GM19239 (cell line): ENCODE results near the gene CNTN5.
"Not testable (repeated sequence)": the region's sequence is repeated elsewhere in the genome, so short reads cannot be mapped to it uniquely, and the experiment has no call there.

Experiments
- DNase-seq: peaks from one replicate; pipeline ENCODE4 v3.0.0; 2011; ENCODE audit warnings: low spot score; ENCODE audit not compliant: insufficient read length
- FAIRE-seq: peaks from 2 replicates; lab custom pipeline; 2011; peaks lifted over from hg19 to GRCh38; lab: Jason Lieb, UNC

The CNTN5 gene

GRCh38 chr11:100221791-100222190, 1201.0 kb downstream of the CNTN5 start:
- no peak for DNase-seq
- no peak for FAIRE-seq

GRCh38 chr11:100224541-100225034, 1203.8 kb downstream of the CNTN5 start:
- DNase-seq (no peak), FAIRE-seq (no peak)

GRCh38 chr11:100229086-100229485, 1208.3 kb downstream of the CNTN5 start:
- FAIRE-seq (no peak), DNase-seq (no peak)

- FAIRE-seq: no peak
Measured at GRCh38 chr11:100232006-100232405, 1211.3 kb downstream of the CNTN5 start.

GRCh38 chr11:100235085-100235484, 1214.3 kb downstream of the CNTN5 start:
- DNase-seq (no peak), FAIRE-seq (peak; percentile 23)

More at GRCh38 chr11:100232006-100232405, 1211.3 kb downstream of the CNTN5 start:
- no peak for DNase-seq

GRCh38 chr11:100240025-100240539, 1219.3 kb downstream of the CNTN5 start:
- DNase-seq (no peak), FAIRE-seq (no peak)

GRCh38 chr11:100247704-100248103, 1227.0 kb downstream of the CNTN5 start:
- FAIRE-seq: no peak
- DNase-seq: no peak

- FAIRE-seq: not testable (repeated sequence)
Measured at GRCh38 chr11:100257238-100257803, 1236.6 kb downstream of the CNTN5 start.

GRCh38 chr11:100269516-100269915, 1248.8 kb downstream of the CNTN5 start:
- DNase-seq: no peak
- FAIRE-seq: no peak

More at GRCh38 chr11:100257238-100257803, 1236.6 kb downstream of the CNTN5 start:
- DNase-seq: not testable (repeated sequence)

- FAIRE-seq: no peak
Measured at GRCh38 chr11:100273066-100273815, 1252.5 kb downstream of the CNTN5 start.

GRCh38 chr11:100274466-100274865, 1253.7 kb downstream of the CNTN5 start:
- DNase-seq, FAIRE-seq: not testable (repeated sequence)

More at GRCh38 chr11:100273066-100273815, 1252.5 kb downstream of the CNTN5 start:
- DNase-seq: no peak

- no peak for FAIRE-seq
- no peak for DNase-seq
Measured at GRCh38 chr11:100294748-100295147, 1274.0 kb downstream of the CNTN5 start.

GRCh38 chr11:100296051-100296679, 1275.4 kb downstream of the CNTN5 start:
- no peak for DNase-seq
- no peak for FAIRE-seq

GRCh38 chr11:100297516-100297915, 1276.8 kb downstream of the CNTN5 start:
- DNase-seq (no peak), FAIRE-seq (no peak)

- no peak for DNase-seq
- no peak for FAIRE-seq
Measured at GRCh38 chr11:100302824-100303223, 1282.1 kb downstream of the CNTN5 start.

- FAIRE-seq: no peak
Measured at GRCh38 chr11:100303897-100304296, 1283.1 kb downstream of the CNTN5 start.

GRCh38 chr11:100308202-100308601, 1287.5 kb downstream of the CNTN5 start:
- no peak for DNase-seq
- no peak for FAIRE-seq

More at GRCh38 chr11:100303897-100304296, 1283.1 kb downstream of the CNTN5 start:
- no peak for DNase-seq

- no peak for FAIRE-seq
- no peak for DNase-seq
Measured at GRCh38 chr11:100315946-100316345, 1295.2 kb downstream of the CNTN5 start.

- FAIRE-seq: no peak
- no peak for DNase-seq
Measured at GRCh38 chr11:100316952-100317351, 1296.2 kb downstream of the CNTN5 start.

GRCh38 chr11:100319691-100320090, 1298.9 kb downstream of the CNTN5 start:
- DNase-seq (no peak), FAIRE-seq (no peak)
